AG09319 (cell line): ENCODE results near the gene EIF3L.

Source experiments
- DNase-seq: peaks from one replicate; pipeline ENCODE4 v3.0.0-alpha.2; 2010; ENCODE audit warnings: low read depth; ENCODE audit errors: extremely low read depth
- CTCF ChIP-seq: IDR thresholded peaks from 2 replicates; pipeline ENCODE4 v1.5.1; 2011; ENCODE audit warnings: low read depth, mild to moderate bottlenecking, inconsistent platforms, low read length, moderate library complexity

EIF3L gene

GRCh38 chr22:37891926-37892325 is 42.7 kb downstream of the EIF3L start:
- no peak for TF ChIP-seq CTCF
- DNase-seq = no peak

GRCh38 chr22:37892566-37893335 is 43.5 kb downstream of the EIF3L start:
- no peak for DNase-seq
- no peak for TF ChIP-seq CTCF

GRCh38 chr22:37893583-37893983 is 44.4 kb downstream of the EIF3L start:
- TF ChIP-seq CTCF = no peak
- no peak for DNase-seq

GRCh38 chr22:37894939-37895670 is 45.9 kb downstream of the EIF3L start:
- no peak for DNase-seq
- no peak for TF ChIP-seq CTCF

GRCh38 chr22:37896181-37896592 is 47.0 kb downstream of the EIF3L start:
- DNase-seq = no peak
- TF ChIP-seq CTCF = no peak

- TF ChIP-seq CTCF = no peak
- DNase-seq = no peak
Measured at GRCh38 chr22:37896939-37897338, 47.7 kb downstream of the EIF3L start.

GRCh38 chr22:37897807-37898206 is 48.6 kb downstream of the EIF3L start:
- DNase-seq = no peak
- no peak for TF ChIP-seq CTCF
